T-helper 1 cell (primary cell): ENCODE measurements around the gene LEUTX.
A peak's percentile ranks its signal among the peaks of the same experiment; 100 is the strongest.
"Not testable (repeated sequence)": the region's sequence is repeated elsewhere in the genome, so short reads cannot be mapped to it uniquely, and the experiment has no call there.

ENCODE experiments used
- DNase-seq, 5 donors: peaks; one replicate each; pipeline ENCODE4 v3.0.0-alpha.2; 2012 to 2020

The LEUTX gene

DNA sequence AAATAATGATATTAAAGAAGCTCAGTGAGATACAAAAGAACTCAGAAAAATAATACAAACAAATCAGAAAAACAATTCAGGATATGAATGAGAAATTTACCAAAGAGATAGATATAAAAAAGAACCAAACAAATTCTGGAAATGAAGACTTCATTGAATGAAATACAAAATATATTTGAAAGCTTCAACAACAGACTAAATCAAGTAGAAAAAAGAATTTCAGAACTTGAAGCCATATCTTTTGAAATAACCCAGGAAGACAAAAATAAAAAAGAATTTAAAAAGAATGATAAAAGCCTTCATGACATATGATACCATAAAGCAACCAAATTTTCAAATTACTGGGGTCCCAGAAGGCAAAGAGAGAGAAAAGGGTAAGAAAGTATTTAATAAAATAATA, 9.6 kb downstream of the LEUTX start:
- no peak for DNase-seq

GRCh38 chr19:39792999-39793546, 14.4 kb downstream of the LEUTX start:
- peak; percentile 35 to 68 (median 56) for DNase-seq

GRCh38 chr19:39795001-39795400, 16.3 kb downstream of the LEUTX start:
- no peak for DNase-seq

GRCh38 chr19:39796000-39796498, 17.4 kb downstream of the LEUTX start:
- no peak for DNase-seq

DNA sequence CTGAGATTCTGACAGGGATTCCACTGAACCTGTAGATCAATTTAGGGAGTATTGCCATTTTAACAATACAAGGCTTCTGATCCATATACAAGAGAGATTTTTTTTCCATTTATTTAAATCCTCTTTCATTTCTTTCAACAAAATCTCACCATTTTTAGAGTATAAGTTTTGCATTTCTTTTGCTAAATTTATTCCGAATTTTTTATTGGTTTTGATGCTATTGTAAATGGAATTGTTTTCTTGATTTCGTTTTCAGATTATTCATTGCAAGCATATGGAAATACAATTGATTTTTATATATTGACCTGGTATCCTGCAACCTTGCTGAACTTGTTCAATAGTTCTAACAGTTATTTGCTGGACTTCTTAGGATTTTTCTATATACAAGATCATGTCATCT, 18.4 kb downstream of the LEUTX start:
- no peak for DNase-seq

DNA sequence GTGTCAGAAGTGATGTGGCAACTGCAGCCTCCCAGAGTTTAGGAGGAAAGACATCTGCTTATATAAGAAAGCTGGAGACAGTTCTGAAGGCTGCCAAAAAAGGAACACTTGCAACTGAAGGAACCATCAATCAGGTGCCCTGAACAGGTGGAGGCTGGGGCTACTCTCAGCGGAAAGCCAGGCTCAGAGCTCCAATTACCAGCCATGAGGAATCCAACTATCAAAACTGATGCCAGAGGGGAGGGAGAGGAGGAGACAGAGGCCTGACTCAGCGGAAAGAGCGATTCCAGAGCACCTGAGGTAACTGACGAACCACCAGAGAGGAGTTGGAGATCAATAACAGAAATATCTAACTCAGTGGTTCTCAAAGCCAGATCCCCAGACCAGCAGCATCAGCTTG, 24.3 kb downstream of the LEUTX start:
- no peak for DNase-seq

- DNase-seq, result no peak
Measured at GRCh38 chr19:39805104-39805503, 26.4 kb downstream of the LEUTX start.

- DNase-seq, result no peak
Measured at GRCh38 chr19:39807846-39808364, 29.3 kb downstream of the LEUTX start.

GRCh38 chr19:39808688-39809087, 30.0 kb downstream of the LEUTX start:
- not testable (repeated sequence) for DNase-seq

DNA sequence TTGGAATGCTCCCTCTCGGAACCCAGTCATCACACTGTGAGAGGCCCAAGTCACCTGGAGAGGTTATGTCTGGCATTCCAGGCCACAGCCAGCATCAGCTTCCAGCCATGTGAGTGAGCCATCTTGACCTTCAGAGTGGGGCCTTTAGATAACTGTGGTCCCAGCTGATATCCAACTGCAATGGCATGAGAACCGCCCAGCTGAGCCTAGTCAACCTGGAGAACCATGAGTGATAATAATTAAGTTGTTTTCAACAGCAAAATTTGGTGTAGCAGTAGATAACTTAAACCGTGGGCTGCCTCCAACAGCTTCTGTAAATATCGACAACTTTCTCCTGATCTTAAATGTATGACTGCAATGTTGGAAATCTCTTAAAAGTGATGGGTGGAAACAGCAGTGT, 30.7 kb downstream of the LEUTX start:
- DNase-seq, result no peak

DNA sequence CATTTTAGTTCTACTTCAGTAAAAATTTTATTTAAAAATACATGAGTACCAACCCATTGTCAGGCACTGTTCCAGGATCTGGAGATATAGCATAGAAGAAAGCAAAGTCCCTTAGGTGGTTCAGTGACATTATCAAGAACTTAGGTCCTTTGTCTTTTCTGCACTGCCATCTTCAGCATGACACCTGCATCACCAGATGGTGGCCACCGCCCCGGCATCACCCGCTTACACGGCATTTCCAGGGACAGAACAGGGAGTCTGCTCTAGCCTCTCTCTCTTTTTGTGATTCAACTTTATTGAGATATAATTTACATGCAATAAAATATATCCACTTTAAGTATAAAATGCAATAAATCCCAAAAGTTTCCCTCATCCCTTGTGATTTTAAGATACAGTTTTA, 31.8 kb downstream of the LEUTX start:
- no peak for DNase-seq

GRCh38 chr19:39811064-39811463, 32.4 kb downstream of the LEUTX start:
- no peak for DNase-seq

DNA sequence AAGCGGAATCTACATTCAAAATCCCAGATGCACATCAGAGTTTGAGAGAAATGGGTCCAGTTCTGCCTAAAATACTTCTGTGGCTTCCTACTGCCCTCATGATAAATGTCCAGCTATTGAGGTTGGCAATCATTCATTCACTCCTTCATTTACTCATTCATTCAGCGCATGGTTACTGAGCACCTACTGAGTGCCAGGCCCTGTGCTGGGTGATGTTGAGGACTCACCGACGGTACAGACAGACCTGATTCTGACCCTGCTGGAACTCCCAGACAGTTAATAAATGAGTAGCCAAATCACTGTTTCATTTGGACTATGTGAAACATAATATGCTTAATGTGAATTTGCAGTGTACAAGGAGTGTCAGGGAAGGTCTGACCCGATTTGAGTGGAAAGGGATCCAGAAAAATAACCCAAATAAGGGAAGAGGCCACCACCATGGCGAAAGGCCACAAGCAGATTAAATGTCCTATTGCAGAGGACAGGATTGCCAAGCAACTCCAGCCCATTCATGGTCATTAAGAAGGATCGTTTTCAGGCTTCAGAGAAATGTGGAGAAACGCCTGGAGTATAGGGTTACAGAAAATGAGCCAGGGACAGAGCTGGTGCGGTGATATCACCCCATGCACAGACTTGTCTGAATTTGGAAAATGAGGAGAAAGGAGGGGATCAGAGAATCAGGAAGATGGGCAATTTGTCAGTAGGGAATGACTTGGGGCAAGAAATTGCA, 34.8 kb downstream of the LEUTX start:
- no peak for DNase-seq

DNA sequence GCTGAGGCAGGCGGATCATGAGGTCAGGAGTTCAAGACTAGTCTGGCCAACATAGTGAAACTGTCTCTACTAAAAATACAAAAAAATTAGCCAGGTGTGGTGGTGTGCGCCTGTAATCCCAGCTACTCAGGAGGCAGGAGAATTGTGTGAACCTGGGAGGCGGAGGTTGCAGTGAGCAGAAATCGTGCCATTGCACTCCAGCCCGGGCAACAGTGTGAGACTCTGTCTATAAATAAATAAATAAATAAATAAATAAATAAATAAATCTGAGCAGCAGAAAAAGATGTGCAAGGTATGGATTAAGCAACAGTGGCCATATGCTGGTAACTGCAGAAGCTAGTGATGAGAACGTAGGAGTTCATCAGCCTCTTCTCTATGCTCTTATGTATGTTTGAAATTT, 35.5 kb downstream of the LEUTX start:
- not testable (repeated sequence) for DNase-seq

- no peak for DNase-seq
Measured at GRCh38 chr19:39814595-39814994, 35.9 kb downstream of the LEUTX start.

DNA sequence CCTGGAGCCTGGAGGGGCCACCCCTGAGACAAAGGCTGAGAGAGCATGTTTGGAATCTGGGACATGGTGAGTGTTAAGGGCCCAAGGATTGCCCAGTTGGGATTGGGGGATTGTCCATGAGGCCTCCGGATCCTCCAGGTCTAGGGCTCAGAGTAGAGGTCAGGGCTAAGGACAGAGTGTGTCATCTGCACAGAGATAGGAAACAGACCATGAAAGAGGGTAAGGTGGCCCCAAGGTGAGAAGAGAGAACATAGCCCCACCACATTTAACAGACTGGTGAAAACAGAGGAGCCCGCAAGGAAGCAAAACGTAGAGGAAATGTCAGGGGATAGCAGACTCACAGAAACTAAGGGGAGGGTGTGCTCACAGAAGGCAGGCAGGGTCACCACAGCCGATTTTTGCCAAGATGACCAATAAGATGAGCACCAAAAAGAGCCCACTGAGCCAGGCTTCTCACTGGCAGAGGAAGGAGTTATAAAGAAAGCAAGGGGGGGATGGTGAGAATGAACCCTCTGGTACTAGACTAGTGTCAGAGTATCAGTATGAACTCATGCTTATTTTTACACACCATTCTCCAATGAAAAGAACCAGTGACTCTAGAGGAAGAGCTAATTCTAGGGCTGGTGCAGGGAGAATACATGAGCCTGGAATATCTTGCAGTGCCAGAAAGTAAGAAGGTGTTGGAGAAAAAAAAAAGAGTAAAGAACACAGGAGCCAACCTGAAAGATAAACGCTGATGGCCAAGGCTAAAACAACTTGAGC, 37.8 kb downstream of the LEUTX start:
- DNase-seq, result no peak

DNA sequence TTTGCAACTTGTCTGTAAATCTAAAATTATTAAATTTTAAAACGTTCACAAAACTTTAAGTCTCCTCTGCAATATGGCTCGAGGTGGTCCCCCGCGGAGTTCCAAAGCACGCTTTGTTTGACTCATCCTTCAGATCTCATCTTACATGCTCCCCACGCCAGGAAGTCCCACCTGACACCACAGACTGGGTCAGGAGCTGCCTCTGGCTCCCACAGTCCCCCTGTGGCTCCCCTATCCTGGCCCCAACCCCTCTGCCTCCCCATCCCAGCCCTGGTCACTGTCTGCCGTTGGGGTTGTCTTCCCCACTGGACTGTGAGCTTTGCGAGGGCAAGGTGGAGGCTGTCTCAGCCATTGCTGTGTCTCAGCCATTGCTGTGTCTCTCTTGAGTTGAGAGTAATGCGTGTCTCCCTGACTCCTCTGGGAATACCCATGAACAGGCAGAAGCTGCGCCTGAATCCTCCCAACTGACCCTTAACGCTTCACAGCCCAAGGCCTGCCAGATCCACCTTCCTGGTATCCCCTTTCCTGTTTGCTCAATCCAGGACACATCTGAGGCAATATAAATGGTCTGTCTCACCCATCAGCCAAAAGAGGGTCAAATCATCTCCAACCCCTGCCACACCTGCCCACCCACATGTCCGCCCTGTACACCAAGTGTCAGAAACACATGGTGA, 39.4 kb downstream of the LEUTX start:
- no peak for DNase-seq

- DNase-seq, result no peak
Measured at GRCh38 chr19:39818626-39819097, 40.0 kb downstream of the LEUTX start.

GRCh38 chr19:39819786-39820185, 41.1 kb downstream of the LEUTX start:
- no peak for DNase-seq

- DNase-seq, result no peak
Measured at GRCh38 chr19:39820696-39821095, 42.0 kb downstream of the LEUTX start.

GRCh38 chr19:39823686-39824085, 45.0 kb downstream of the LEUTX start:
- DNase-seq, result no peak

- DNase-seq, result peak; percentile 77 to 91 (median 84)
Measured at GRCh38 chr19:39824143-39825092, 45.8 kb downstream of the LEUTX start.
